H9 (cell line): ENCODE results near the gene DCN. TPM values are rescaled to one million over a fixed set of nuclear protein-coding genes. Genes with fewer than 3 reads are reported as not detected.

Source experiments
- DNase-seq: peaks from one replicate; pipeline ENCODE4 v3.0.0-alpha.2; 2017
- H2AFZ ChIP-seq: one replicate; pipeline ENCODE4 v1.6.1; 2013; ENCODE audit warnings: mild to moderate bottlenecking, low read length, control low read depth, moderate library complexity
- H2AK5ac ChIP-seq: 2 replicates; pipeline ENCODE4 v1.6.1; 2013; ENCODE audit warnings: low read length, control low read depth, mixed read lengths; ENCODE audit not compliant: insufficient read length
- H2BK120ac ChIP-seq: one replicate; pipeline ENCODE4 v1.6.1; 2013; ENCODE audit warnings: low read depth, mild to moderate bottlenecking, low read length, control low read depth, inconsistent platforms; ENCODE audit not compliant: poor library complexity, severe bottlenecking
- H2BK12ac ChIP-seq: 2 replicates; pipeline ENCODE4 v1.6.1; 2013; ENCODE audit warnings: low read length, control low read depth, mixed read lengths, low read depth; ENCODE audit not compliant: insufficient read length
- H2BK15ac ChIP-seq: 2 replicates; pipeline ENCODE4 v1.6.1; 2013; ENCODE audit warnings: low read depth, low read length, control low read depth
- H2BK20ac ChIP-seq: one replicate; pipeline ENCODE4 v1.6.1; 2013; ENCODE audit warnings: low read depth, mild to moderate bottlenecking, low read length, control low read depth, inconsistent platforms; ENCODE audit not compliant: poor library complexity, severe bottlenecking
- H2BK5ac ChIP-seq: 2 replicates; pipeline ENCODE4 v1.6.1; 2013; ENCODE audit warnings: low read length, control low read depth, mixed read lengths; ENCODE audit not compliant: insufficient read length
- H3K14ac ChIP-seq: 2 replicates; pipeline ENCODE4 v1.6.1; 2013; ENCODE audit warnings: low read length, control low read depth; ENCODE audit not compliant: insufficient read depth
- H3K18ac ChIP-seq: 2 replicates; pipeline ENCODE4 v1.6.1; 2013; ENCODE audit warnings: low read depth, mild to moderate bottlenecking, mixed read lengths, low read length, control low read depth; ENCODE audit not compliant: insufficient read length
- H3K23ac ChIP-seq: 2 replicates; pipeline ENCODE4 v1.6.1; 2013; ENCODE audit warnings: low read length, control low read depth, mixed read lengths, low read depth; ENCODE audit not compliant: insufficient read length
- H3K23me2 ChIP-seq: 2 replicates; pipeline ENCODE4 v1.6.1; 2013; ENCODE audit warnings: low read depth, mild to moderate bottlenecking, mixed read lengths, low read length, control low read depth; ENCODE audit not compliant: insufficient read length, poor library complexity, severe bottlenecking
- H3K27ac ChIP-seq: 2 replicates; pipeline ENCODE4 v1.5.1; 2013; ENCODE audit warnings: low read length, control low read depth, mixed read lengths, low read depth; ENCODE audit not compliant: insufficient read length
- H3K27me3 ChIP-seq: 2 replicates; pipeline ENCODE4 v1.6.1; 2013; ENCODE audit warnings: low read length, control low read depth, inconsistent platforms; ENCODE audit not compliant: insufficient read depth
- H3K4ac ChIP-seq: 2 replicates; pipeline ENCODE4 v1.6.1; 2013; ENCODE audit warnings: low read depth, mild to moderate bottlenecking, control low read depth, inconsistent platforms, low read length, moderate library complexity
- H3K4me1 ChIP-seq: 2 replicates; pipeline ENCODE4 v1.6.1; 2013; ENCODE audit warnings: low read length, control low read depth, inconsistent platforms; ENCODE audit not compliant: insufficient read depth
- H3K4me2 ChIP-seq: 2 replicates; pipeline ENCODE4 v1.6.1; 2013; ENCODE audit warnings: low read length, control low read depth, mixed read lengths; ENCODE audit not compliant: insufficient read length, insufficient read depth
- H3K56ac ChIP-seq: 2 replicates; pipeline ENCODE4 v1.6.1; 2013; ENCODE audit warnings: low read depth, mild to moderate bottlenecking, mixed read lengths, low read length, control low read depth; ENCODE audit not compliant: insufficient read length
- H3K79me1 ChIP-seq: 2 replicates; pipeline ENCODE4 v1.6.1; 2013; ENCODE audit warnings: low read depth, mild to moderate bottlenecking, moderate library complexity, low read length, control low read depth, inconsistent platforms; ENCODE audit not compliant: insufficient read depth, poor library complexity, severe bottlenecking
- H3K79me2 ChIP-seq: 2 replicates; pipeline ENCODE4 v1.6.1; 2013; ENCODE audit warnings: low read length, control low read depth, inconsistent platforms; ENCODE audit not compliant: insufficient read depth
- H3K9ac ChIP-seq: 2 replicates; pipeline ENCODE4 v1.6.1; 2013; ENCODE audit warnings: low read length, control low read depth, mixed read lengths; ENCODE audit not compliant: insufficient read length; ENCODE audit errors: extremely low read depth
- H3K9me3 ChIP-seq: one replicate; pipeline ENCODE4 v1.6.1; 2013; ENCODE audit warnings: low read depth, low read length, inconsistent platforms; ENCODE audit not compliant: control insufficient read depth
- H3T11ph ChIP-seq: one replicate; pipeline ENCODE4 v1.6.1; 2013; ENCODE audit warnings: mild to moderate bottlenecking, low read length, control low read depth, inconsistent platforms
- H4K20me1 ChIP-seq: one replicate; pipeline ENCODE4 v1.6.1; 2013; ENCODE audit not compliant: control insufficient read depth, insufficient read length, insufficient read depth
- H4K5ac ChIP-seq: 2 replicates; pipeline ENCODE4 v1.6.1; 2013; ENCODE audit warnings: low read depth, mild to moderate bottlenecking, mixed read lengths, low read length, control low read depth; ENCODE audit not compliant: insufficient read length
- H4K8ac ChIP-seq: replicated peaks from 2 replicates; pipeline ENCODE4 v1.6.1; 2013; ENCODE audit warnings: low read length, control low read depth, mixed read lengths, low read depth; ENCODE audit not compliant: insufficient read length
- H4K91ac ChIP-seq: 2 replicates; pipeline ENCODE4 v1.6.1; 2013; ENCODE audit warnings: low read depth, mild to moderate bottlenecking, moderate library complexity, mixed read lengths, low read length, control low read depth; ENCODE audit not compliant: insufficient read length
- H3K27ac Mint-ChIP-seq, 3 experiments: 2 replicates in 2 of 3; 3 replicates in 1 of 3; pipeline ENCODE4 v1.8.0; 2020 to 2021; ENCODE audit warnings: mixed read lengths in 3 of 3, mild to moderate bottlenecking in 1 of 3, moderate library complexity in 1 of 3
- H3K27me3 Mint-ChIP-seq: 2 replicates; pipeline ENCODE4 v1.8.0; 2021; ENCODE audit warnings: low read depth, mild to moderate bottlenecking, moderate library complexity, mixed read lengths
- H3K36me3 Mint-ChIP-seq, 3 experiments: 2 replicates in 2 of 3; 3 replicates in 1 of 3; pipeline ENCODE4 v1.8.0; 2020 to 2021; ENCODE audit warnings: low read depth in 3 of 3, mixed read lengths in 3 of 3; ENCODE audit not compliant: insufficient read depth in 1 of 3
- H3K4me1 Mint-ChIP-seq, 2 experiments: 2 replicates each; pipeline ENCODE4 v1.8.0; 2020; ENCODE audit warnings: mixed read lengths in 2 of 2
- H3K4me3 Mint-ChIP-seq, 2 experiments: 2 replicates in 1 of 2; 3 replicates in 1 of 2; pipeline ENCODE4 v1.8.0; 2020 to 2021; ENCODE audit warnings: mild to moderate bottlenecking in 2 of 2, mixed read lengths in 2 of 2, moderate library complexity in 1 of 2
- H3K9me3 Mint-ChIP-seq, 2 experiments: 2 replicates in 1 of 2; 3 replicates in 1 of 2; pipeline ENCODE4 v1.8.0; 2020; ENCODE audit warnings: mild to moderate bottlenecking in 2 of 2, mixed read lengths in 2 of 2, moderate library complexity in 1 of 2
- CTCF ChIP-seq: fragments of 200-600 bp; sonication (generic); conservative IDR thresholded peaks from 3 replicates; pipeline ENCODE4 v1.8.0; 2021; ENCODE audit warnings: antibody characterized with exemption, mild to moderate bottlenecking
- WGBS: extraction: QIAGEN DNeasy Blood & Tissue Kit; methylation state at CpG from one replicate; pipeline ENCODE4 v1.1.7; 2013; ENCODE audit warnings: missing lambda C conversion rate, low lambda C conversion rate, mixed read lengths; ENCODE audit not compliant: insufficient read length; ENCODE audit errors: extremely low coverage; 5-methylcytosine and 5-hydroxymethylcytosine counted together
- total RNA-seq: library from RNA; stranded (reverse); gene quantifications from 2 replicates; pipeline ENCODE4 v1.2.1, GENCODE V29; 2021

Gene DCN
- total RNA-seq, 1 experiment from 2014 or later: not detected

- Mint-ChIP-seq H3K27me3 (peaks cover 2% of the 10 kb centered on the region; the same call in 1 of the 2 replicates), H3K27ac (no peak overlapping the region), H3K4me3 (no peak overlapping the region), H3K36me3 (no peaks in the 10 kb centered on the region), H3K9me3 (no peaks in the 10 kb centered on the region; a peak in 1 of 5 replicates), H3K4me1 (peaks cover 2 to 5% of the 10 kb centered on the region in 2 experiments)
- Histone ChIP-seq H3K4ac (no peak overlapping the region), H3K27me3 (no peaks in the 10 kb centered on the region), H3K14ac (no peak overlapping the region), H3K79me2 (no peaks in the 10 kb centered on the region), H2BK15ac (no peak overlapping the region), H4K91ac (no peak overlapping the region), H4K5ac (no peak overlapping the region), H2BK5ac (no peak overlapping the region), H2BK120ac (no peak overlapping the region), H3K27ac (no peak overlapping the region), H3K4me2 (no peak overlapping the region), H3K23me2 (no peaks in the 10 kb centered on the region), H3K18ac (no peak overlapping the region), H3K9ac (no peak overlapping the region), H4K8ac (no peak overlapping the region), H3K4me1 (no peaks in the 10 kb centered on the region), H3K9me3 (no peaks in the 10 kb centered on the region), H4K20me1 (no peaks in the 10 kb centered on the region), H2BK20ac (no peak overlapping the region), H3T11ph (no peak overlapping the region), H2BK12ac (no peak overlapping the region), H2AK5ac (no peak overlapping the region), H3K79me1 (no peaks in the 10 kb centered on the region), H3K23ac (no peak overlapping the region), H3K56ac (no peak overlapping the region), H2AFZ (no peak overlapping the region)
- no peak for TF ChIP-seq CTCF
- DNase-seq: no peak
- no CpG with 5 or more reads among the region's 5 CpGs for WGBS
Measured at GRCh38 chr12:91110311-91110924, 72.2 kb downstream of the DCN start.
